K562 (cell line): ENCODE data around the gene SORCS1. TPM values are rescaled to one million over a fixed set of nuclear protein-coding genes. Genes with fewer than 3 reads are reported as not detected.

Experiments used
- ATAC-seq: fragments of 200-7000 bp; cut with Tn5 transposase; 3 replicates; pipeline ENCODE4 v1.9.1; 2020; ENCODE audit warnings: moderate library complexity
- BruUV-seq: library from RNA; stranded (reverse); fragments of 400-500 nt; replicated peaks from 2 replicates; lab custom pipeline; 2021; lab: Mats Ljungman, UMichigan
- CTCF ChIA-PET: fragments of 300-600 bp; formaldehyde crosslinking; extraction: SDS; loops from one replicate; lab custom pipeline; 2021; ENCODE audit warnings: low intra/inter-chr PET ratio; lab: Yijun Ruan, JAX
- POLR2A ChIA-PET: fragments of 300-600, 350-650 bp; sonication (Branson Sonifier 250); formaldehyde crosslinking; extraction: SDS; loops from one replicate; lab custom pipeline; 2021; ENCODE audit warnings: antibody characterized with exemption, inconsistent platforms; lab: Yijun Ruan, JAX
- DNase-seq, 4 experiments: peaks; one replicate each; pipeline versions ENCODE4 v3.0.0 to v3.0.0-alpha.2; 2011 to 2018; ENCODE audit warnings: low spot score in 3 of 4, mixed read lengths in 3 of 4; ENCODE audit errors: extremely low read depth in 1 of 4
- FAIRE-seq: peaks from 2 replicates; lab custom pipeline; 2011; peaks lifted over from hg19 to GRCh38; lab: Jason Lieb, UNC
- H2AFZ ChIP-seq: 2 replicates; pipeline ENCODE4 v1.6.0; 2011; ENCODE audit warnings: low read depth, low read length, control low read depth, inconsistent platforms
- H3K27ac ChIP-seq: fragments of 200-600 bp; 3 replicates; pipeline ENCODE4 v1.8.0; 2011; ENCODE audit warnings: low read depth, mild to moderate bottlenecking, control low read depth, inconsistent platforms, low read length, moderate library complexity, mixed read lengths; ENCODE audit errors: extremely low read depth
- H3K27me3 ChIP-seq, 2 experiments: fragments of 300-600 bp in 1 of 2; 2 replicates in 1 of 2; 3 replicates in 1 of 2; pipeline versions ENCODE4 v1.6.0 to v1.8.0; 2011; ENCODE audit warnings: inconsistent platforms in 2 of 2, low read length in 2 of 2, mild to moderate bottlenecking in 1 of 2, mixed read lengths in 1 of 2, moderate library complexity in 1 of 2; ENCODE audit not compliant: control insufficient read depth in 2 of 2, insufficient read depth in 2 of 2
- H3K36me3 ChIP-seq: fragments of 300-600 bp; 3 replicates; pipeline ENCODE4 v1.8.0; 2011; ENCODE audit warnings: mild to moderate bottlenecking, low read length, inconsistent platforms; ENCODE audit not compliant: control insufficient read depth, insufficient read depth
- H3K4me1 ChIP-seq, 2 experiments: fragments of 200-600 bp in 1 of 2; replicated peaks in 1 of 2; 2 replicates in 1 of 2; 3 replicates in 1 of 2; pipeline versions ENCODE4 v1.5.1 to v1.8.0; 2011; ENCODE audit warnings: inconsistent platforms in 2 of 2, low read length in 2 of 2, mild to moderate bottlenecking in 1 of 2, mixed read lengths in 1 of 2, moderate library complexity in 1 of 2; ENCODE audit not compliant: control insufficient read depth in 2 of 2, insufficient read depth in 2 of 2
- H3K4me2 ChIP-seq: 2 replicates; pipeline ENCODE4 v1.6.1; 2011; ENCODE audit warnings: low read length, control low read depth, inconsistent platforms, mixed read lengths; ENCODE audit not compliant: insufficient read depth
- H3K4me3 ChIP-seq: fragments of 200-600 bp; sonication (generic), shearing (Covaris generic); 2 replicates; pipeline ENCODE4 v1.5.1; 2016; ENCODE audit warnings: control low read depth, inconsistent platforms
- H3K79me2 ChIP-seq: fragments of 200-600 bp; 3 replicates; pipeline ENCODE4 v1.8.0; 2011; ENCODE audit warnings: low read length, inconsistent platforms; ENCODE audit not compliant: control insufficient read depth, insufficient read depth
- H3K9ac ChIP-seq, 2 experiments: 2 replicates each; pipeline versions ENCODE4 v1.6.0 to v1.6.1; 2011; ENCODE audit warnings: low read depth in 2 of 2, low read length in 2 of 2, control low read depth in 1 of 2, inconsistent platforms in 1 of 2, mild to moderate bottlenecking in 1 of 2, mixed read lengths in 1 of 2; ENCODE audit not compliant: insufficient read depth in 1 of 2
- H3K9me1 ChIP-seq: one replicate; pipeline ENCODE4 v1.6.0; 2011; ENCODE audit warnings: inconsistent platforms, mild to moderate bottlenecking, low read length, moderate library complexity; ENCODE audit not compliant: control insufficient read depth, insufficient read depth
- H3K9me3 ChIP-seq: replicated peaks from 2 replicates; pipeline ENCODE4 v1.5.1; 2011; ENCODE audit warnings: low read depth, low read length, inconsistent platforms; ENCODE audit not compliant: control insufficient read depth, insufficient read depth
- H4K20me1 ChIP-seq: replicated peaks from 2 replicates; pipeline ENCODE4 v1.6.1; 2011; ENCODE audit warnings: low read length, inconsistent platforms, mixed read lengths; ENCODE audit not compliant: control insufficient read depth, insufficient read depth
- E2F8 ChIP-seq: fragments of 450-650 bp; IDR thresholded peaks from 2 replicates; pipeline ENCODE4 v1.7.1; 2018; ENCODE audit warnings: mild to moderate bottlenecking, low read depth; ENCODE audit not compliant: partially characterized antibody
- ELK1 ChIP-seq: sonication (generic); formaldehyde crosslinking; IDR thresholded peaks from 2 replicates; pipeline ENCODE4 v1.8.1; 2022; ENCODE audit warnings: missing genetic modification reagents
- FOXK2 ChIP-seq, 2 experiments: fragments of 450-650 bp; IDR thresholded peaks in 1 of 2; conservative IDR thresholded peaks in 1 of 2; 2 replicates each; pipeline ENCODE4 v1.6.1; 2016; ENCODE audit warnings: low read depth in 2 of 2, mild to moderate bottlenecking in 1 of 2
- HBP1 ChIP-seq: fragments of 450-650 bp; formaldehyde crosslinking; IDR thresholded peaks from 2 replicates; pipeline ENCODE4 v1.4.0; 2022; ENCODE audit warnings: missing genetic modification characterization
- MEIS2 ChIP-seq: fragments of 450-650 bp; IDR thresholded peaks from 2 replicates; pipeline ENCODE4 v1.6.1; 2014; ENCODE audit warnings: mild to moderate bottlenecking; ENCODE audit not compliant: partially characterized antibody
- NCOA1 ChIP-seq: fragments of 450-650 bp; IDR thresholded peaks from 2 replicates; pipeline ENCODE4 v1.6.1; 2016; ENCODE audit warnings: low read depth
- NFE2L1 ChIP-seq: fragments of 450-650 bp; IDR thresholded peaks from 2 replicates; pipeline ENCODE4 v1.6.1; 2016; ENCODE audit warnings: missing genetic modification characterization, low read depth, mild to moderate bottlenecking, missing compliant biosample characterization, moderate library complexity, borderline replicate concordance
- POLR2G ChIP-seq: fragments of 200-400 bp; formaldehyde crosslinking; IDR thresholded peaks from 2 replicates; pipeline ENCODE4 v1.6.1; 2017; ENCODE audit warnings: low read depth, mild to moderate bottlenecking, antibody characterized with exemption, low read length, moderate library complexity
- POLR3G ChIP-seq: IDR thresholded peaks from 2 replicates; pipeline ENCODE4 v1.6.1; 2011; ENCODE audit not compliant: insufficient read length, insufficient replicate concordance; ENCODE audit errors: extremely low read depth
- PTRF ChIP-seq: fragments of 450-650 bp; IDR thresholded peaks from 2 replicates; pipeline ENCODE4 v1.6.1; 2016; ENCODE audit warnings: mild to moderate bottlenecking, missing genetic modification characterization, missing compliant biosample characterization
- RUNX1 ChIP-seq: sonication (generic); IDR thresholded peaks from 2 replicates; pipeline ENCODE4 v1.6.1; 2016; ENCODE audit warnings: antibody characterized with exemption, low read depth
- TBL1XR1 ChIP-seq, 2 experiments: IDR thresholded peaks; 2 replicates each; pipeline ENCODE4 v1.6.1; 2012; ENCODE audit warnings: improper control_type of control experiment in 2 of 2, low read length in 2 of 2, mild to moderate bottlenecking in 1 of 2
- ZNF134 ChIP-seq: fragments of 250-450 bp; sonication (Bioruptor Pico); conservative IDR thresholded peaks from 2 replicates; pipeline ENCODE4 v1.4.0; 2020
- ZNF174 ChIP-seq: fragments of 250-450 bp; sonication (Bioruptor Pico); IDR thresholded peaks from 2 replicates; pipeline ENCODE4 v1.4.0; 2020; ENCODE audit warnings: mild to moderate bottlenecking
- ZNF395 ChIP-seq: fragments of 200-800 bp; sonication (Bioruptor generic); IDR thresholded peaks from 2 replicates; pipeline ENCODE4 v1.6.1; 2017; ENCODE audit warnings: missing genetic modification characterization, missing compliant biosample characterization
- ZNF41 ChIP-seq: fragments of 250-450 bp; sonication (Bioruptor Pico); conservative IDR thresholded peaks from 2 replicates; pipeline ENCODE4 v1.4.0; 2020; ENCODE audit warnings: mild to moderate bottlenecking
- WGBS: fragments of 100-300 bp; shearing (Covaris generic); methylation state at CpG from one replicate; pipeline ENCODE4 v1.1.6; 2016; ENCODE audit warnings: low coverage, mixed read lengths; ENCODE audit not compliant: insufficient coverage; ENCODE audit errors: missing lambda C conversion rate; 5-methylcytosine and 5-hydroxymethylcytosine counted together
- in situ Hi-C: fragments of 300-500 bp; cut with MboI; formaldehyde crosslinking; loops from 4 replicates; pipeline ENCODE4 v1.15.0; 2018; ENCODE audit warnings: inconsistent platforms, mixed read lengths
- intact Hi-C: fragments of 100-400 bp; cut with micrococcal nuclease; formaldehyde crosslinking; loops from 2 replicates; pipeline ENCODE4 v1.14.2; 2022
- polyA plus RNA-seq, 8 experiments: library from polyadenylated mRNA; depleted of rRNA in 4 of 8; stranded (reverse) in 5 of 8; unstranded in 3 of 8; fragments of >200 nt; fragmentation: Nextera tagmentation in 2 of 8; fragmentation: Illumina TruSeq in 1 of 8; extraction: Ambion mirVana in 2 of 8; extraction: Trizol in 1 of 8; gene quantifications; 2 replicates each; pipeline versions ENCODE4 v1.2.1 to v1.2.3, GENCODE V29; 2011 to 2014; ENCODE audit warnings: inconsistent platforms in 1 of 8, missing spikeins in 1 of 8
- total RNA-seq, 7 experiments: library from RNA; depleted of rRNA in 6 of 7; stranded (reverse); fragments of >200 nt in 6 of 7; fragmentation: Illumina TruSeq in 2 of 7; extraction: Trizol in 2 of 7; gene quantifications; 2 replicates each; pipeline versions ENCODE4 v1.2.1 to v1.2.3, GENCODE V29; 2011 to 2021; ENCODE audit warnings: low replicate concordance in 1 of 7

The SORCS1 gene
- total and polyA plus RNA-seq, 9 of the 15 experiments (the other 6 are each of a cell fraction or from before 2014, with no cell fraction given), result 1.5 to 3.9 (median 2.7) TPM

GRCh38 chr10:106660550-106660949, 504.0 kb downstream of the SORCS1 start:
- H2AFZ ChIP-seq, result no peak overlapping the region
- DNase-seq (no peak), FAIRE-seq (no peak), ATAC-seq (no peak)
- intact Hi-C loops, result no loop called here
- no peak overlapping the region for H3K4me3 ChIP-seq
- ChIA-PET POLR2A (no interaction called here), CTCF (no interaction called here)
- no peak overlapping the region for H3K27ac ChIP-seq
- H3K36me3 ChIP-seq, result no peaks in the 10 kb centered on the region
- no peaks in the 10 kb centered on the region for H3K27me3 ChIP-seq
- H3K9me1 ChIP-seq, result no peaks in the 10 kb centered on the region
- BruUV-seq, result no TSS peak
- H3K4me2 ChIP-seq, result no peak overlapping the region
- TF ChIP-seq ZNF41 (CRISPR knock-in tag) (no peak), ZNF174 (no peak), FOXK2 (conservative IDR thresholded peaks at IDR 0.05 in 1 of 2, IDR thresholded peaks at IDR 0.05 in 1 of 2; ENCODE audit: low read depth in 2 of 2) (no peak), RUNX1 (no peak), TBL1XR1 (IDR thresholded peaks at IDR 0.05; ENCODE audit: low read length in 2 of 2) (no peak), POLR3G (no peak), ZNF395 (no peak), MEIS2 (no peak), E2F8 (no peak), ELK1 (CRISPR knock-in tag) (no peak), NCOA1 (no peak), POLR2G (no peak), HBP1 (CRISPR knock-in tag) (no peak), NFE2L1 (tag) (no peak), ZNF134 (no peak), PTRF (tag) (no peak)
- no peaks in the 10 kb centered on the region for H4K20me1 ChIP-seq
- WGBS, result 0% methylated on average over 3 of the region's 3 CpGs
- H3K9ac ChIP-seq, result no peak overlapping the region
- H3K79me2 ChIP-seq, result no peaks in the 10 kb centered on the region
- in situ Hi-C loops, result no loop called here
- H3K9me3 ChIP-seq, result no peaks in the 10 kb centered on the region
- no peaks in the 10 kb centered on the region for H3K4me1 ChIP-seq
